DOHH2 (cell line): Measurements from ENCODE around the gene SAP30L.

Experiments used
- H3F3A ChIP-seq: fragments of 200-600 bp; sonication (generic), shearing (Covaris generic); 2 replicates; pipeline ENCODE4 v1.6.0; 2016; ENCODE audit warnings: antibody characterized with exemption, mild to moderate bottlenecking; ENCODE audit not compliant: control insufficient read depth, insufficient read depth
- H3K27ac ChIP-seq: fragments of 200-600 bp; sonication (generic); 2 replicates; pipeline ENCODE4 v1.5.1; 2014; ENCODE audit warnings: low read depth, mild to moderate bottlenecking, low read length, moderate library complexity
- H3K27me3 ChIP-seq: fragments of 200-600 bp; sonication (generic); 2 replicates; pipeline ENCODE4 v1.6.1; 2014; ENCODE audit warnings: mild to moderate bottlenecking, low read length, mixed read lengths; ENCODE audit not compliant: control insufficient read depth
- H3K36me3 ChIP-seq: fragments of 200-600 bp; sonication (generic); 2 replicates; pipeline ENCODE4 v1.6.1; 2014; ENCODE audit warnings: mild to moderate bottlenecking, low read length, moderate library complexity, mixed read lengths; ENCODE audit not compliant: control insufficient read depth
- H3K4me1 ChIP-seq: fragments of 200-600 bp; sonication (generic); 2 replicates; pipeline ENCODE4 v1.6.1; 2014; ENCODE audit warnings: mild to moderate bottlenecking, low read length, mixed read lengths; ENCODE audit not compliant: control insufficient read depth
- H3K4me2 ChIP-seq: fragments of 200-600 bp; sonication (generic); 2 replicates; pipeline ENCODE4 v1.6.0; 2014; ENCODE audit warnings: mild to moderate bottlenecking, low read length, moderate library complexity
- H3K4me3 ChIP-seq: fragments of 200-600 bp; sonication (generic); 2 replicates; pipeline ENCODE4 v1.5.1; 2014; ENCODE audit warnings: mild to moderate bottlenecking, low read length, mixed read lengths
- H3K79me2 ChIP-seq: fragments of 200-600 bp; sonication (generic); 2 replicates; pipeline ENCODE4 v1.6.1; 2014; ENCODE audit warnings: mild to moderate bottlenecking, low read length, mixed read lengths; ENCODE audit not compliant: control insufficient read depth
- H3K9me2 ChIP-seq: fragments of 200-600 bp; sonication (generic); replicated peaks from 2 replicates; pipeline ENCODE4 v1.6.1; 2014; ENCODE audit warnings: mild to moderate bottlenecking, low read length, mixed read lengths; ENCODE audit not compliant: control insufficient read depth
- H3K9me3 ChIP-seq: fragments of 200-600 bp; sonication (generic); 2 replicates; pipeline ENCODE4 v1.6.1; 2014; ENCODE audit warnings: antibody characterized with exemption, low read length, mixed read lengths; ENCODE audit not compliant: control insufficient read depth, insufficient read depth
- H4K20me1 ChIP-seq: fragments of 200-600 bp; sonication (generic); 2 replicates; pipeline ENCODE4 v1.6.0; 2014; ENCODE audit warnings: low read depth, mild to moderate bottlenecking, antibody characterized with exemption, low read length, moderate library complexity; ENCODE audit not compliant: control insufficient read depth, insufficient read depth
- CTCF ChIP-seq: fragments of 200-600 bp; sonication (generic); IDR thresholded peaks from one replicate; pipeline ENCODE4 v1.5.1; 2014; ENCODE audit warnings: antibody characterized with exemption, mild to moderate bottlenecking, low read depth, low read length; ENCODE audit not compliant: poor library complexity, severe bottlenecking
- EZH2phosphoT487 ChIP-seq: fragments of 200-600 bp; sonication (generic); IDR thresholded peaks from 2 replicates; pipeline ENCODE4 v1.6.1; 2017; ENCODE audit warnings: borderline replicate concordance, mild to moderate bottlenecking, antibody characterized with exemption, low read length, moderate library complexity, mixed read lengths

SAP30L gene

DNA sequence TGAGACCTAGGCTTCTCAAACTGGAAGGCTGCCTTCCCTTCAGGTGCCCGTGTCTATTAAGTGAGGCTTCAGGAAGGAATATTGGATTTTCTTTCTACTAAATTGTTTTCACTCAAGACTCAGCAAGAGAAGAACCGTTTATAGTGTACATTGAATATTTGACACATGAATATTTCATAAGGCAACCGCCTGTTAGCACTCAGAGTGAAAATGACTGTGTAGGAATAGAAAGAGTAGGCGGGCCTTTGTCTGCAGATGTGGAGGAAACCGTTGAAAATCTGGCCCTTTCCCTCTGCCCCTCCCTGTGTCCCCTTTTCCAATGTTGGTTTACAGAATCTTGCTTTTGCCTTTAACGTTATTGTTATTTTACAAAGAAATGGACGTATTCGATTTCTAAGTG, 6.2 kb downstream of the SAP30L start:
- H3K36me3 ChIP-seq: peaks cover 69% of the 10 kb centered on the region

DNA sequence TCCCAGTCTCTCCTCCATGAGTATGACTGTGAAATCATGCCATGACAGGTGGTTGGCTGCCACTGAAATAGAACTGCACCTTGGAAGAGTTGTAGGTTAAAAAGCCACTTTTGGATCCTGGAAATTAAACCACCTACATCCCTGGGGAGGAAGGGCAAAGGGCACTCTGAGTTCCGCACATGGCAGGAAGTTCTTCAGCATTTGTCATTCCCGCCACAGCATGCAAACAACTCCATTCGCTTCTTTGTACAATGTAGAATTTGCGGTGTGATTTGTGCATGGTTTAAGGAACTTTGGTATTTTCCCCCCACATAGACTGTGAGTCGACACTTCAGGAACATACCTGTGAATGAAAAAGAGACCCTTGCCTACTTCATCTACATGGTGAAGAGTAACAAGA, 9.8 kb downstream of the SAP30L start:
- TF ChIP-seq EZH2phosphoT487: no peak
- no peak for TF ChIP-seq CTCF

More for the DNA sequence above, 6.2 kb downstream of the SAP30L start:
- Histone ChIP-seq H4K20me1 (peaks cover 15% of the 10 kb centered on the region), H3K9me3 (no peaks in the 10 kb centered on the region), H3K27ac (no peak overlapping the region), H3K4me1 (peaks cover 24% of the 10 kb centered on the region), H3K4me3 (no peak overlapping the region), H3F3A (no peaks in the 10 kb centered on the region), H3K79me2 (peaks cover 33% of the 10 kb centered on the region), H3K4me2 (no peak overlapping the region), H3K27me3 (no peaks in the 10 kb centered on the region), H3K9me2 (no peaks in the 10 kb centered on the region)
- TF ChIP-seq EZH2phosphoT487 (no peak), CTCF (no peak)

DNA sequence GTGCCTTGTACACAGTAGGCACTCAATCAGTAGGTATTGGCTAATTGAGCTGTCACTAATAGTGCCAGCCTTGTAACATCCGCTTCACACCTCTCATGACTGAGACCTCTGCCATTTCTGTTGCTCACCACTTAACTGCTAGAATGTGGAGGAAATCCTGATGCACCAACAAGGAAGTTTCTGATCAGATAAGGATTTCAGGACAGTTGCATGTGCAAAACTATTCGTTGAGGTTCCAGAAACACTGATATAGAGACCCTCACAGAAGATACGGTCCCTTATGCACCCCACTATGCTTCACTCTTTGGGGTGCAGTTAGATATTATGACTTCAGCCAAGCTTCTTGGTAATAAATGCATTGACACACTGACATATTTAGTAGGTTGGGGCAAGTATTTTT, 10.7 kb downstream of the SAP30L start:
- TF ChIP-seq EZH2phosphoT487 (no peak), CTCF (no peak)
- H3K79me2 ChIP-seq: no peaks in the 10 kb centered on the region

More for the DNA sequence above, 9.8 kb downstream of the SAP30L start:
- H4K20me1 ChIP-seq: no peaks in the 10 kb centered on the region
- H3K4me1 ChIP-seq: peaks cover 4% of the 10 kb centered on the region
- H3K27ac ChIP-seq: no peak overlapping the region
- no peaks in the 10 kb centered on the region for H3F3A ChIP-seq
- H3K27me3 ChIP-seq: no peaks in the 10 kb centered on the region
- no peaks in the 10 kb centered on the region for H3K79me2 ChIP-seq
- H3K4me3 ChIP-seq: no peak overlapping the region
- peaks cover 64% of the 10 kb centered on the region for H3K36me3 ChIP-seq
- H3K9me3 ChIP-seq: no peaks in the 10 kb centered on the region
- no peak overlapping the region for H3K4me2 ChIP-seq
- H3K9me2 ChIP-seq: no peaks in the 10 kb centered on the region

More for the DNA sequence above, 10.7 kb downstream of the SAP30L start:
- Histone ChIP-seq H3K4me1 (peaks cover 12% of the 10 kb centered on the region), H3K4me2 (no peak overlapping the region), H3K27me3 (no peaks in the 10 kb centered on the region), H3K27ac (no peak overlapping the region), H3K36me3 (peaks cover 54% of the 10 kb centered on the region), H3K4me3 (no peak overlapping the region), H3K9me2 (no peaks in the 10 kb centered on the region), H4K20me1 (no peaks in the 10 kb centered on the region), H3F3A (no peaks in the 10 kb centered on the region), H3K9me3 (no peaks in the 10 kb centered on the region)
